ENCODE results near the gene PTPRT.
A peak's percentile ranks its signal among the peaks of the same experiment; 100 is the strongest.
"Not testable (repeated sequence)": the region's sequence is repeated elsewhere in the genome, so short reads cannot be mapped to it uniquely, and the experiment has no call there.

The PTPRT gene

DNA sequence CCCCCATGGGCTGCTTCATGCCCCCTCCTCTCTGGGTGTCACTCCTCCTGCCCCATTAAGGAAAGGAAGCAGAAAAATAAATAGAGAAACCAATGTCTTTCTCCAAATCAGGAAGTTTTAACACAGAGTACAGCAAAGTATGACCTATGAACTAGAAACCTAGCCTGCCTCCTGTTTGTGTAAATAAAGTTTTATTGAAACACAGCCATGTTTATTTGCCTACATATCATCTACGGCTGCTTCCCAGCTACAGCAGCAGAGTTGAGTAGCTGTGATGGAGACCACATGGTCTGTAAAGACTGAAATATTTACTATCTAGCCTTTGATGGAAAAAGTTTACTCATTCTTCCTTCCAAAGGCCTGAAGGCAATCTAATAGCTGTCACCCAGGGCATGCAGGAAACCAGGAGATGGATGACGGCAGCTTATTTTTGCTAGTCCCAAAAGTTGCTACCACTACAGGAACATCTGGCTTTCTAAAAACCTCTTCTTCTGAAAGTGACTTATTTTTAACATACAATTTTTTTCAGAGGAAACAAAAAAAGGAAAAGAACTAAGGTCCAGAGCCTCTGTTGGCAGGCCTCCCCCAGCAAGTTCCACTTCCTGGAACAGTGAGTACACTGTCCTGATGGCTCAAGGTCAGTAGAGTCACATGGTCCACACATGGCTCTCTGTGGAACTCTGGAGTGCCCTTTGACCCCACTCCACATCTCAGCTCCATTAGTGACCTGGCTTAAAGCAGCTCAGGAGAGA is 287.8 kb downstream of the PTPRT start:
- no peak for DNase-seq

DNA sequence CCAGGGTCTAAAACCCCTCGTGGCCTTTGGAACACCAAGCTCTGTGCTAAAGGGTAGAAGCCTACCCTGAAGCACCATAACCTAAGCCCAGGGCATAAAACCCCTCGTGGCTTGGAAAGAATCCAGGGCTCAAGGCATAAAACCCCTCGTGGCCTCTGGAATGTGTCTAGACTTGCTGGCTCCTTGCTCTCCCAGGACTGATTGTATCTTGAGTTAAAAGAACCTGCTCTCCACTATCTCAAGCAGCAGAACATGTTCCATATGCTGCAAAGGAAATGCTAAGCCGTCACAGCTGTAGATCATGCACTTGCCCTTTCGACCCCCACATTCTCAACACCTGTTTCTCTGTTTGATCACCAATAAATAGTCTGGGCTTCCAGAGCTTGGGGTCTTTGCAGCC is 288.9 kb downstream of the PTPRT start:
- not testable (repeated sequence) for DNase-seq

DNA sequence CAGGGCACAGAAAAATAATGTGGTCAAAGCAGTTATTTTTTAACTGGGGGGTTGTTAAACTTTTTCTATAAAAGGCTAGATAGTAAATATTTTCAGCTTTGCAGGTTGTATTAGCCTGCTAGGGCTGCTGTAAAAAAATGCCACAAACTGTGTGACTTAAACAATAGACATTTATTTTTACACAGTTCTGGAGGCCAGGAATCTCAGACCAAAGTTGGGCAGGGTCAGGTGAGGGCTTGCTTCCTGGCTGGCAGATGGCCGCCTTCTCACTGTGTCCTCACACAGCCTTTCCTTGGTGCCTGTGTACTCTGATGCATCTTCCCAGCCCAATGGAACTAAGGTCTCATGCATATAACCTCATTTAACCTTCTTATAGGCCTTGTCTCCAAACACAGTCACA is 294.7 kb downstream of the PTPRT start:
- no peak for DNase-seq

DNA sequence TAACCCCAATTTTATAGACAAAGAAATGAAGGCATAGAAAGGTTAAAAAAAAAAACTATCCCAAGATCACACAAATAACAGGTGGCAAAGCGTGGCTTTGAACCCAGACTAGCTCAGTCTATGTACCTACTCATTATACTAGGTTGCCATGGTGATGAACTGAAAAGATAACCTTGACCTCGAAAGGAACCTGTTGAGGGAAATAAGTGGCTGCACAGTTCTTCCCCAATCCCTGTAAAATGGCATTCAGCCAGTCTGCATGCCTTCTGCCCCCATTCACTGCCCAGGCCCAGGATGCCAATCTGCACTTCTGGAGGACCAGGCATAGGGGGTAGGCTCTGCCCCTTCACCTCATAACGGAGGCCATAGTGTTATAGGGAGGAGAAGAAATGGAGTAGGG is 295.2 kb downstream of the PTPRT start:
- DNase-seq: no peak

DNA sequence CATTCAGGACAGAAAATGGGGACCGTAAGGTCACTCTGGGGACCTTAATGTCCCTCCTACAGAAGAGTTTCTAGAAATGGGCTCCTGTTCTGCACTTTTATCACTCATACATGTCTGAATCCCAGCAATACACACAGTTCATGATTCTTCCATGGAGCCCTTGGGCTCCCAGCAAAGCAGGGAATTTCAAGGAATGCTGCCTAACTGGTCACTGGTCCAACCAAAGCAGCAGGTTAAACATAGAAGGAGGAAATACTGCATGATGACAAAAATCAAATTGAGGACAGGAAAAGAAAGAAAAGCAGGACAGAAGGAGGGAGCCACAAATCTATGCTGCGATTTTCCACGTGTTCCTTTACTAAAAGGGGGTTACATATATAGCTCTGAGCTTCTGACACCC is 300.2 kb downstream of the PTPRT start:
- DNase-seq: no peak

DNA sequence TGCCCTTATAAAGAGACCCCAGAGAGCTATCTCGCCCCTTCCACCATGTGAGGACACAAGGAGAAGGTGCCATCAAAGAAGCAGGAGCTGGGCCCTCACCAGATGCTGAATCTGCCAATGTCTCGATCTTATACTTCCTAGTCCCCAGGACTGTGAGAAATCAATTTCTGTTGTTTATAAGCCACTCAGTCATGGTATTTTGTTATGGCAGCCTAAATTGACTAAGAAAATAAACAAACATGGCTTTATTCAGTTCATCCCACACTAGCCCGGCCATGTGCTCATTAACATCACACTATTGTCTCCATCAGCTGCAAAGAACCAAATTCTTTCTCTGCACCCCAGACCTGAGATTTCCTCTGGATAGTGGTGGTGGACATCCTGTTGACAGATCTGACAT is 302.4 kb downstream of the PTPRT start:
- no peak for DNase-seq

DNA sequence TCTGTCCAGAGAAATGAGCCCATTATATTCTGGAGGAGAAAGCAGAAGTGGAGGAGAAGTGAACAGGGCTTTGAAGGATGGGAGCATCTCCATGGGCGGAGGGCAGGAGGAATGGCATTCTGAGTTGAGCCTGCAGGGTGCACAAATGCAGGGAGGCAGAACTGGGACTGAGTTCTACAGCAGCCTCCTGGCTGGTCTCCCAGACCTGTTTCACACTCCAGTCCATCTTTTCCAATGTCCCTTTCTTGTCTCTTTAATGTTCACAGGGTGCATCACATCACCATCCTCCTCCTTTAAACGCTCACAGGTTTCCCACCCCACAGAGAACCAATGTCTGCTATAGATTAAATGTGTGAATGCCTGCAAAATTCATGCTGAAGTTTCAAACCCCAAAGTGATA is 302.9 kb downstream of the PTPRT start:
- DNase-seq: no peak

DNA sequence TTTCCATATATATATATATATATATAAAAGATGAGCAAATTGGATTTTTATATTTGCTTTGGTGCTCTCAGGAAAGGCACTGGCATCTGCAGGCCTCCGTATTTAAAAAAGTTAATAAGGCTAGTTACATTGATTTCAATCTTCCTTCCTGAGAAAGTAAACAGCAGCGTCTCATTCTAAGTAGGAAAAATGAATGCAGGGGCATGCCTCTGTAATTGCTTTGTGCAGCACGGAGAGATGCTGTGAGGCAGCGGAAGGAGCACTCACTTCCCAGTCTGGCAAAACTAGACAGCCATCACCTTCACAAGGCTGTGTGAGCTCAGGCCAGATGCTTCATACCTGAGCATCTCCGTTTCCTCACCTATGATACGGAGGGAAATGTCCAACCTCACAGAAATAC is 303.7 kb downstream of the PTPRT start:
- DNase-seq: no peak

DNA sequence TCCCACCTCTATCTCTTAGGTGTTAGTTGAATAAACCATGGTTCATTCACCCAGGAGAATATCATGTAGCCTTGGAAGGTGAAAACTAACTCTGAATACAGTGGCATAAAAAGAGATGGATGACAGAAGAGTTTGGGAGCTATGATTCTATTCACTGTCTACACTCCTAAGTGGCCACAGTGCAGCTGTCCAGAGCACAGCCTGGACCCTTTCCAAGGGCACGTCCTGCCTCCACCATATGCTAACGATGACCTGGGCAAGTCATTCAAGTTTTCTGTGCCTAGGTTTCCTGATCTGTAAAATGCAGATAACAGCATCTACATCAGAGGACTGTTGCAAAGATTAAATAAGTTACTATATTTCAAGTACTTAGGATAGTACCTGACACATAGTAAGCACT is 314.1 kb downstream of the PTPRT start:
- no peak for DNase-seq

DNA sequence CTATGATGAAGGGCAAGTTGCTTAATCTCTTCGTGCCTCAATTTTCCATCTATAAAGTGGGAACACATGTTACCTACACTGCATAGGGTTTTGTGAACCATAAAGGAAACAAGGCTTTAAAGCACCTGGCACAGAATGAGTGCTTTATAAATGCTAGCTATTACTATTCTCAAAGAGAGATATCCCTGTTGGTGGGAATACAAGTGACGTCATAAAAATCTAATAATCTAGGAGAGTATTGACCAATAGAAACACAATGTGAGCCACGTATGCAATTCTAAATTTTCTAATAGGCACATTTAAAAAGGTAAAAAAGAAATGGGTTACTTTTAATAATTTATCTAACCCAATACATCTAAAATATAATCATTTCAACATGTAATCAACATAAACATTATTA is 316.4 kb downstream of the PTPRT start:
- DNase-seq: no peak

DNA sequence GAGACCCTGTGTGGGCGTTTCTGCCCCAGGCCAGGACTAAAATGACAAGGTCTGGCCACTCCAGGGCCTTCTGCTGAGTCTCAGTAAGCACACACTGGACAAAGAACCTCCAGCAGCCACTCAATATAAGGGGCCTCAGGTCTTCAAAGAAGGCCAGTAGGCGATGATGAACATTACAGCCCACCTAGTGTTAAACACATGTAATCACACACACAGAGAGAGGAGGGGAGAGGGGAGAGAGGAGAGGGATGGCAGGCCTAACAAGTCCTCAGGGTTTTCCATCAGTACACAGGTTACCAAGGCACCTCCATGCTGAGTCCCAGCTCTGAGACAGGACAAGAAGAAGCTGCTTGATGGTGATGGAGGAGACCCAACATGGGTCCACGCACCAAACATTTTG is 325.6 kb downstream of the PTPRT start:
- DNase-seq: no peak

DNA sequence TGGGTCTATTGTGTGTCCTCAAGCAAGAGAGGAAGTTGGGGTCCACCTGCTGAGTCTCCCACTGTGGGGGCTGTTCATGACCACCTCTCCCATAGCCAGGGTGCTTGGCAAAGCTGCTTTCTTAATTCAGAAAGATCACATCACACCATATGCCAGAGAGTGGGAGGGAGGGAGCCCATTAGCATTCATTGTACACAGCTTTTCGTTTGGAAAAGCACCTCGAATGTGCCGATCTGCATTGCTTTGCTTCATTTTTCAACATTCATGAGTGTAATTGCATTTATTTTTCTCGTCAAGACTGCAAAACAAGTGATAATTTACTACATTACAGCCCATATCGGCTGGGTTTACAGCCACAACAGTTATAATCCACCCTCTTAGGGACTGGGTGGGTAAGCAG is 327.3 kb downstream of the PTPRT start:
- DNase-seq: peak in 1 of 2 donors; percentile 15

DNA sequence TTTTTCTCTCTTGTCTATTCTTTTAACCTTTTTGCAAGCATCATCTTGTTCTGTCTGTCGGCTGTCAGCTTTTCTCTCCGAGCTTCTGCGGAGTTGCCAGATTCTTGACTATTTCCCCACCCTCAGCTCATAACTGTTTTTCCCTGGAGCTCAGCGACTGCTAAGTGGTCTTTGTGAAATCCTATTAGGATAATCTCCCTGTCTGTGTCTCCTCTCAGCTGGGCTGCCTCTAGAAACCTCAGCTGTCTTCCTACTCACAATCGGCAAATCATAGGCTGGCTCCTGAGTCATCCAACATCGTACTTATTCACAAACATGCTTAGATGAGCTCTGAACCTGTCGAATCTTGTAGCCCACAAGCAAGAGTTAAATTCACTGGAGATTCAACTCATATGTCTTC is 332.3 kb downstream of the PTPRT start:
- DNase-seq: no peak

DNA sequence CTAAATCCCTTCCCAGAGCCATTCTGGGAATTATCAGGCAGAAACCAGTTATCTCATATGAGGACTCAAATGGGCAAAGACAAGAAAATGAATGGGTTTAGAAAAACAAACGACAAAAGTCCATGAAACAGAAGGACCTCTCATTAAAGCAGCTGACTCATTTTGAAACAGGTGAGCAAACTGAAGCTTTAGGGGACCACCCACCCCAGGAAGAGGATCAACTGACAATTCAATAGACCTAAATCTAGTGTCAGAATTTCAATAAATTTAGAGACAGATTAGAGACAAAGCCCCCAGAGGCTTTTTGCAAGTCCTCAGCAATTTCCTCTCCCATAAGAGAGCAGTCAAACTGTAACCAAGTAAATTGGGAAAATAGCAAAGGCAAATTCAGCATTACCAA is 333.8 kb downstream of the PTPRT start:
- no peak for DNase-seq

DNA sequence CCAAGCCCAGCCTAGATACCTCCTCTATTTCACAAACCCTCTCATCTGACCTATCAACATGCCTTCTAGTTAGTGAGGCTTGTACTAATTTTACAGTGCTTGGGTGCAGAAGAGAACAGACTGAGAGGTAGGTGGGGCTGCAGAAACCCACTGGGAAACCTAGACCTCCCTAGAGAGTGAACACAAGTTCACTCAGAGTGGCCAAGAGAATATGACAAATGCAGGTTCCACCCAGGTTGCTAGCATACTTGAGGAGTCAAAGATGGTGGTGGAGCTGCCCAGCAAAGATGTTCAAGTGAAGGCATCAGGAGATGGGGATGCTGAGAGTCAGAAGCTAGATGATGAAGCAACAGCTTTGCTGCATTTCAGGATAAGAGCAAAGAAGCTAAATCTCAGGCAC is 337.0 kb downstream of the PTPRT start:
- no peak for DNase-seq

DNA sequence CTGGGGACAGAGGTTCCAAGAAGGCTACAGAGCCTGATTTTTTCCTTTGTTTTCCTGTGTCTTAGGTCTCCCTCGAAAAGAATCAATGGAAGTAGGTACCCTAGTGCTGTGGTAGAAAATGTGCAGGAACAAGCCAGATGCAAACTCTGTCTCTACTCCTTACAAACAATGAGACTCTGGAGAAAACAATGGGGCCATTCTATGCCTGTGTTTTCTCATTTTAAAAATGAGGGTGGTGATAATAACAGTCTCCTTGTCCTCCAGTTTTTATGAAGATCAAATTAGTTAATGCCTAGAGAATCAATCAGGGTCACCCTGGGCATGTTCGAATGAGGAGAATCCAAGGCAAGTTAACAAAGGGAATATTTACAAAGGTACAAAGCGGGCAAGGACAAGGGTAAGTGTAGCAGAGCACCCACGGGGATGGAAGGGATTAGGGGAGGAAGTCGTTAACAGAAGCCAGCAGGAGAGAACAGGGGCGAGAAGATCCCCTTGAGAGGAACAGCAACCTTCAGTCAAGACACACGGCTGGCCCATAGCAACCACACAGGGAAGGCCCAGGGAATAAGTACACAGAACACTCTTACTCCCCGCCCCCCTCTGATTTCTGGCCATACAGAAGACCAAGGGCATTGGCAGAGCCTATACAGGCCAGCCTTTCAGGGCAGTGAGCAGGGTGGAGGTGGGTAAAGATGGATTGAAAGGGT is 342.8 kb downstream of the PTPRT start:
- DNase-seq: peak in 1 of 2 donors; percentile 1

DNA sequence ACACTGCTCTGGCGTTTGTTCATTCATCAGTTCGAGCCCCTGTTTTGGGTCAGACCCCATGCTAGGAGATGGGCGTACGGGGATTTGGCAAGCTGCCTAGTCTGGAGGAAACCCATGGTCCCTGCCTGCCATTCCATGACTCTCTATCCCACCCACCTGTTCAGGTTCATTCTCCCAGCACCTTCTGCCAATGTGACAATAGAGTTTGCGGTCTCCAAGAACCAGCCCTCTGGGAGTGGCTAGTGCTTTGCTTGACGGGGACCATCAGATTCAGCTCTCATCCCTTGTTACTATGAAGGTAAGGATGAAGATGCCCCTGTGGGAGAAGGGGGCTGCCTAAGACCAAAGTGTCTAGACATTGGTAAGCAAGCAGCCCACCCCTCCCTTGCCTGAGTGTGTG is 345.0 kb downstream of the PTPRT start:
- no peak for DNase-seq

DNA sequence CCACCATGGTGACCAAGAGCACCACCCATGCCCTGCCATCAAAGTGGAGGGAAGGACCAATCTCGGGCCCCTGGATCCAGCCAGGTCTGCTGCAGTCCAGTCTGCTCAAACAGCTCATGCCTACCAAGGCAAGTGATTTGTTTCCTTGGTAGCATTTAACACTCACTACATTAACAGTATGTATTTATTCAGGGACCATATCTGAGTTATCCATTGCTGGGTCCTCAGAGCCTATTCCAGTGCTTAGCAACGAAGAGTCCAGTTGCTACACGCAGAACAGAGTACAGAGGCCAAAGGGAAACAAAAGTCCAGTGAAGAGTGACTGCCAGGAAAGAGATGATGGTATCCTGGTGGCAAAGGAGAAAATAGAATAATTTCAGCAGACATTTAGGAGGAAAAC is 352.2 kb downstream of the PTPRT start:
- no peak for DNase-seq

DNA sequence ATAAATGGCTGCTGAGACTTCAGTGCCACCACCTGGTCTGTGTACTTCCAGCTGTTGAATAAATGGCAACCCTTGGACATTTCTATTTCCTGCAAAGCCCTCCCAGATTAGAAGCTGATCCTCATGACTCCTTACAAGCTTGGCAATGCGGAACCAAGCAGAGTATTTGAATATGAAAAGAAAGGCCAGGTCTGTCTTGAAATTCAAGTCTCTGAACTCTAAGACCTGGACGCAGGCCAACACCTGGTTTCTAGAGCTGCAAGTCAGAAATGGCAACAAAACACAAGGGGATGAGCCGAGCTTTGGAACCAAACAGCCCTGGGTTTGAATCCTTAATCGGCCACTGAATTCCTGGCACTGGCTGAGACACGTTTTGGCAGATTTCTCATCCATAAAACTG is 353.4 kb downstream of the PTPRT start:
- DNase-seq: no peak

DNA sequence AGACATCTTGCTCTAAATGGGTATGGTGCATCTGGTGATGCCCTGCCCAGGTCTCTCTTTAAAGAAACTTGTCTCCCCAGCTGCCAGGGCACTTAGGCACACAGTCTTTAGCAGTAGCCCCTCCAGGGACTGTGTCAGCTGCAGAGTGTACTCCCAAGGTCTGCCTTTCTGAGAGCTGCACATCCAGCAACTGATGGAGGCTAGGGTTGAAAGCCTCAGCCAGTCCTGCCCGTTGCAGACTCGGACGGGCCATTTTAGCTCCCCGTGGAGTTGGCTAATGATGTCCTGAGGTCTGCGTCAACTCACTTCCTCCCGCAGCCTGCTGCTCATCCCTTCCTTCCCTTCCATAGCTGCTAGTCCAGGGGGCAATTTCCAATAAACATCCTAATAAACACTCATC is 381.8 kb downstream of the PTPRT start:
- DNase-seq: no peak

DNA sequence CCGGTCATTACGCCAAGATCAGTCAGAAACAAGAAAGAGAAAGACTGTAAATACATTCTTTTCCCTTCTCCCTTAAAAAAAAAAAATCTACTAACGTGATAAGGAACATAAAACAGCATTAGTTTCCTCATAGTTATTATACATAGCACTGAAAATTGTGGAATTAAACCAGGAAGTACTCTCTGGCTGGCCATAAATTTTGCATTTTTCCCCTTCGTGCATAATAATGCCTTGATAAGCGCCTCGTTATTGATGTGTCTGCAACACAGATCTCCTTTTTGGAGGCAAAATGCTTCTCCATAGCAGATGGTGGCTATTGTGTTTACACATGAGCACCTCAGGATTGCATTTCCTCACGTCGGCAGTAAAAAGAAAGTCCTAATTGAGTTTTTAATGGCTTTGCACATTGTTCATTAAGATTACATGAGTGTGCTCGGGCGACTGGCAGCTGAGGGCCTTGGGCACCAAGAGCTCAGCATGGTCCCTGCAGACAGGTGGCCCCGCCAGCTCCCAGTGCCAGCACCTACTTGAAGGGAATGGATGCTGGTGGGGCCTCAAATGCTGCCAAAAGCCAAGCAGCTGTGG is 394.5 kb downstream of the PTPRT start:
- no peak for DNase-seq

DNA sequence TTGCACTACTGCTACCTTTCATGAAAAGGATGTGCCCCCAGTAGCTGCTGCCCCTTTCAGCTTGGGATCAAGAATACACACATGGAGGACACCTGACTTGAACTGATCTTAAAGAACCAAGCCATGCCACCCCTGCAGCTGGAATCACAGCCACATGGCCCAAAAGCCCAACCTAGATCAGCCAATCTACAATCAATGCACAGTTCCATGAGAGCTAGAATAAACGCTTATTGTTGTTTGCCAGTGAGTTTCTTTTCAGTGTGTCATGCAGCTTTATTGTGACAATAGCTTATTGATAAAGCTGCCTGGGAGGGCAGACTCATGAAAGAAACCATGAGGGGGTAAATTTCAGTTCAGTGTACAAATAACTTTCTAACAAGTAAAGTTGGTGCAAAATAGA is 397.7 kb downstream of the PTPRT start:
- peak in 1 of 2 donors; percentile 72 for DNase-seq

DNA sequence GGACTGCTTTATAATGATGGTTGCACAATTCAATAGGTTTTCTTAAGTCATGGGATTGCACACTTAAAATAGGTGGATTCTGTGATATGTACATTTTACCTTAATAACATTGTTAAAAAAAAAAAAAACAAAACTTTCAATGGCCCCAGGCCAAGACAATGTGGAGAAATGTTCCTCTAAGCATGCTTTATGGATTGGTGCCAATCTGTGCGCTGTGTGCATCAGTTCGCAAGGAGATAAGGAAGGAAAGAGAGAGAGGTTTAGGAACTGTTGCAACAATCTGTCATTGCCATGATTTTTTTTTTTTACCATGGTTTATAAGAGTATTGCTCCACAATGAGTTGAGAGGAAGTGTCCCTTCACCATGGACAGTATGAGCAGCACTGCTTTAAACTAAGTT is 399.6 kb downstream of the PTPRT start:
- DNase-seq: no peak

DNA sequence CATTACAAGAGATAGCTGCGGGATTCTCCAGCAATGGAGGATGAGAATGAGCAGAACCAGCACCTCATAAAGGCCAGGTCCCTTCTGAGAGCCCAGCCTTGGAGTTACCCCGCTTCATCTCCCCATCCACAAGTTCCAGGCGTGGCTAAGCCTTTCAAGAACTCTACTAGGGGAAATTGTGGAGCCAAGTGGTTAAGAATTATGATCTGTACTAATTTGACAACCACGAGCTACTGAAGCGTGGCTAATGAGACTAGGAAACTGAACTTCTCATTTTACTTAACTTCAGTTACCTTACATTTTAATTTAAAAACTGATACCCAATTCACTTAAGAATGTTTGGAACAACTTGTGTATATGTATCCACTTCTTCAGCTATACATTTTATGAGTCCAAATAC is 401.0 kb downstream of the PTPRT start:
- no peak for DNase-seq

Measured in hippocampal formation (tissue), 2 donors.